HG03558 (cell line): ENCODE results near the gene UIMC1.

ENCODE experiments used
- ATAC-seq: cut with Tn5 transposase; IDR thresholded peaks from one replicate; pipeline ENCODE4 v1.9.1; 2021; ENCODE audit warnings: moderate number of reproducible peaks; ENCODE audit not compliant: unreplicated experiment; ENCODE audit errors: extremely low read depth

The UIMC1 gene

GRCh38 chr5:176857216-176857893 is 149.2 kb downstream of the UIMC1 start:
- ATAC-seq, result no peak

GRCh38 chr5:176856746-176857145 is 149.8 kb downstream of the UIMC1 start:
- no peak for ATAC-seq

GRCh38 chr5:176855598-176855997 is 151.0 kb downstream of the UIMC1 start:
- no peak for ATAC-seq
